Dermis microvascular lymphatic vessel endothelial cell (primary cell): Measurements from ENCODE around the gene SEMA3C. TPM values are rescaled to one million over a fixed set of nuclear protein-coding genes. Genes with fewer than 3 reads are reported as not detected.

Experiments
- DNase-seq, 2 donors: peaks; one replicate each; pipeline versions ENCODE4 v3.0.0 to v3.0.0-alpha.2; 2010; ENCODE audit warnings: low read depth in 2 of 2
- total RNA-seq: library from RNA; depleted of rRNA; stranded (reverse); fragments of >200 nt; gene quantifications from 2 replicates; pipeline ENCODE4 v1.2.1, GENCODE V29; 2014

The SEMA3C gene
- total RNA-seq, 1 donor from 2014 or later, result under 0.01 TPM

GRCh38 chr7:80889525-80889924 is 29.3 kb downstream of the SEMA3C start:
- DNase-seq, result no peak

- no peak for DNase-seq
Measured at GRCh38 chr7:80885757-80886156, 33.1 kb downstream of the SEMA3C start.

- DNase-seq, result no peak
Measured at GRCh38 chr7:80884511-80885195, 34.2 kb downstream of the SEMA3C start.

- DNase-seq, result peak in 1 of 2 donors; percentile 41
Measured at GRCh38 chr7:80883154-80884025, 35.5 kb downstream of the SEMA3C start.

GRCh38 chr7:80882213-80882801 is 36.5 kb downstream of the SEMA3C start:
- no peak for DNase-seq

- no peak for DNase-seq
Measured at GRCh38 chr7:80881351-80881900, 37.4 kb downstream of the SEMA3C start.

- DNase-seq, result no peak
Measured at GRCh38 chr7:80879849-80880248, 39.0 kb downstream of the SEMA3C start.

GRCh38 chr7:80876894-80877414 is 41.9 kb downstream of the SEMA3C start:
- no peak for DNase-seq

- no peak for DNase-seq
Measured at GRCh38 chr7:80875537-80876120, 43.2 kb downstream of the SEMA3C start.

- no peak for DNase-seq
Measured at GRCh38 chr7:80873140-80873539, 45.7 kb downstream of the SEMA3C start.

- DNase-seq, result no peak
Measured at GRCh38 chr7:80871228-80871627, 47.6 kb downstream of the SEMA3C start.

GRCh38 chr7:80870813-80871212 is 48.0 kb downstream of the SEMA3C start:
- DNase-seq, result no peak

- DNase-seq, result no peak
Measured at GRCh38 chr7:80869821-80870751, 48.8 kb downstream of the SEMA3C start.

- DNase-seq, result no peak
Measured at GRCh38 chr7:80869106-80869784, 49.6 kb downstream of the SEMA3C start.

GRCh38 chr7:80868566-80868965 is 50.3 kb downstream of the SEMA3C start:
- DNase-seq, result no peak

GRCh38 chr7:80860554-80860953 is 58.3 kb downstream of the SEMA3C start:
- DNase-seq, result no peak

GRCh38 chr7:80859272-80859970 is 59.4 kb downstream of the SEMA3C start:
- no peak for DNase-seq

GRCh38 chr7:80858141-80858903 is 60.5 kb downstream of the SEMA3C start:
- peak in 1 of 2 donors; percentile 7 for DNase-seq
